RWPE2 (cell line): Measurements from ENCODE around the gene ST14.
A peak's percentile ranks its signal among the peaks of the same experiment; 100 is the strongest.

Source experiments
- ATAC-seq: fragments of 200-7000 bp; cut with Tn5 transposase; 3 replicates; pipeline ENCODE4 v1.9.1; 2021; ENCODE audit warnings: low read depth
- DNase-seq: peaks from one replicate; pipeline ENCODE4 v3.0.0-alpha.2; 2020; ENCODE audit warnings: low spot score
- H3K27ac ChIP-seq: fragments of 450-650 bp; 2 replicates; pipeline ENCODE4 v1.5.1; 2017; ENCODE audit warnings: mild to moderate bottlenecking; ENCODE audit not compliant: poor library complexity, severe bottlenecking
- H3K27me3 ChIP-seq: fragments of 250-450 bp; sonication (Bioruptor Pico); 2 replicates; pipeline ENCODE4 v1.5.1; 2021; ENCODE audit warnings: mild to moderate bottlenecking, moderate library complexity; ENCODE audit not compliant: insufficient read depth, poor library complexity, severe bottlenecking
- H3K36me3 ChIP-seq: fragments of 250-450 bp; sonication (Bioruptor Pico); 2 replicates; pipeline ENCODE4 v1.5.1; 2020; ENCODE audit warnings: low read depth, mild to moderate bottlenecking, moderate library complexity
- H3K4me1 ChIP-seq: fragments of 250-450 bp; sonication (Bioruptor Pico); 2 replicates; pipeline ENCODE4 v1.5.1; 2021; ENCODE audit warnings: mild to moderate bottlenecking, moderate library complexity; ENCODE audit not compliant: insufficient read depth, poor library complexity, severe bottlenecking
- H3K4me3 ChIP-seq: fragments of 250-450 bp; sonication (Bioruptor Pico); 2 replicates; pipeline ENCODE4 v1.5.1; 2021; ENCODE audit warnings: mild to moderate bottlenecking, moderate library complexity; ENCODE audit not compliant: severe bottlenecking
- H3K9me3 ChIP-seq: fragments of 250-450 bp; sonication (Bioruptor Pico); 2 replicates; pipeline ENCODE4 v1.5.1; 2021; ENCODE audit warnings: mild to moderate bottlenecking, moderate library complexity; ENCODE audit not compliant: severe bottlenecking
- CTCF ChIP-seq: fragments of 450-650 bp; IDR thresholded peaks from one replicate; pipeline ENCODE4 v1.5.1; 2017; ENCODE audit warnings: mild to moderate bottlenecking, moderate library complexity; ENCODE audit not compliant: poor library complexity, severe bottlenecking

The ST14 gene

GRCh38 chr11:130126516-130126915 is 33.1 kb upstream of the ST14 start:
- DNase-seq = no peak
- peaks cover 97% of the 10 kb centered on the region for H3K36me3 ChIP-seq
- no peak for ATAC-seq
- TF ChIP-seq CTCF = no peak
- no peak overlapping the region for H3K27ac ChIP-seq
- peaks cover 13% of the 10 kb centered on the region for H3K4me1 ChIP-seq
- H3K27me3 ChIP-seq = no peaks in the 10 kb centered on the region
- no peaks in the 10 kb centered on the region for H3K9me3 ChIP-seq
- no peak overlapping the region for H3K4me3 ChIP-seq

GRCh38 chr11:130127509-130127908 is 32.1 kb upstream of the ST14 start:
- Histone ChIP-seq H3K27me3 (no peaks in the 10 kb centered on the region), H3K9me3 (no peaks in the 10 kb centered on the region), H3K4me3 (no peak overlapping the region), H3K4me1 (peaks cover 13% of the 10 kb centered on the region), H3K27ac (no peak overlapping the region), H3K36me3 (peaks cover 96% of the 10 kb centered on the region)
- DNase-seq (no peak), ATAC-seq (no peak)
- no peak for TF ChIP-seq CTCF

- ATAC-seq = no peak
Measured at GRCh38 chr11:130128626-130129025, 31.0 kb upstream of the ST14 start.

GRCh38 chr11:130129922-130130321 is 29.7 kb upstream of the ST14 start:
- ATAC-seq = no peak
- TF ChIP-seq CTCF = no peak
- H3K4me3 ChIP-seq = no peak overlapping the region
- H3K27me3 ChIP-seq = no peaks in the 10 kb centered on the region
- no peak for DNase-seq
- H3K36me3 ChIP-seq = peaks cover 98% of the 10 kb centered on the region
- H3K4me1 ChIP-seq = no peaks in the 10 kb centered on the region
- H3K9me3 ChIP-seq = no peaks in the 10 kb centered on the region
- H3K27ac ChIP-seq = no peak overlapping the region

More at GRCh38 chr11:130128626-130129025, 31.0 kb upstream of the ST14 start:
- no peak for TF ChIP-seq CTCF
- no peak for DNase-seq
- Histone ChIP-seq H3K36me3 (peaks cover 96% of the 10 kb centered on the region), H3K27ac (no peak overlapping the region), H3K4me3 (no peak overlapping the region), H3K4me1 (peaks cover 13% of the 10 kb centered on the region), H3K9me3 (no peaks in the 10 kb centered on the region), H3K27me3 (no peaks in the 10 kb centered on the region)

GRCh38 chr11:130131961-130132850 is 27.4 kb upstream of the ST14 start:
- no peaks in the 10 kb centered on the region for H3K4me1 ChIP-seq
- DNase-seq = no peak
- TF ChIP-seq CTCF = peak; percentile 89
- ATAC-seq = peak; percentile 76
- no peak overlapping the region for H3K27ac ChIP-seq
- no peaks in the 10 kb centered on the region for H3K9me3 ChIP-seq
- H3K27me3 ChIP-seq = no peaks in the 10 kb centered on the region
- H3K36me3 ChIP-seq = peaks cover 98% of the 10 kb centered on the region
- no peak overlapping the region for H3K4me3 ChIP-seq
